Nephron (organoid): ENCODE data around the gene WNT3A.
"Not testable (repeated sequence)": the region's sequence is repeated elsewhere in the genome, so short reads cannot be mapped to it uniquely, and the experiment has no call there.

Source experiments
- H3K27ac Mint-ChIP-seq, 3 experiments: 2 replicates each; pipeline ENCODE4 v1.8.0; 2020; ENCODE audit warnings: mixed read lengths in 3 of 3, mild to moderate bottlenecking in 2 of 3, moderate library complexity in 1 of 3
- H3K27me3 Mint-ChIP-seq: 2 replicates; pipeline ENCODE4 v1.8.0; 2021; ENCODE audit warnings: low read depth, mild to moderate bottlenecking, moderate library complexity, mixed read lengths
- H3K36me3 Mint-ChIP-seq: 2 replicates; pipeline ENCODE4 v1.8.0; 2020; ENCODE audit warnings: low read depth, mixed read lengths
- H3K4me1 Mint-ChIP-seq: 2 replicates; pipeline ENCODE4 v1.8.0; 2020; ENCODE audit warnings: mixed read lengths
- H3K4me3 Mint-ChIP-seq, 3 experiments: 2 replicates each; pipeline ENCODE4 v1.8.0; 2020; ENCODE audit warnings: mild to moderate bottlenecking in 3 of 3, mixed read lengths in 3 of 3, moderate library complexity in 2 of 3
- H3K9me3 Mint-ChIP-seq: 2 replicates; pipeline ENCODE4 v1.8.0; 2020; ENCODE audit warnings: mixed read lengths
- TF ChIP-seq, protein P1 (sequence below), 3 experiments: fragments of 200-600 bp; sonication (generic); IDR thresholded peaks; one replicate each; pipeline ENCODE4 v1.5.0; 2021; ENCODE audit warnings: antibody characterized with exemption in 3 of 3; ENCODE audit not compliant: unreplicated experiment in 3 of 3

WNT3A gene

GRCh38 chr1:228006786-228007048 is at the start of gene WNT3A:
Gene WNT3A, plus strand, starts transcription at chr1:228006998. Its CDS starts 131 bp downstream, at chr1:228007129.
- H3K27ac Mint-ChIP-seq = no peak within 1 kb of the TSS
- H3K4me3 Mint-ChIP-seq = peak within 1 kb of the TSS; percentile 24 to 77 (median 73)
- peaks cover 5% of the 10 kb centered on the region for H3K4me1 Mint-ChIP-seq
- H3K36me3 Mint-ChIP-seq = no peaks in the 10 kb centered on the region
- H3K27me3 Mint-ChIP-seq = peaks cover 93% of the 10 kb centered on the region
- TF ChIP-seq, protein P1, sequence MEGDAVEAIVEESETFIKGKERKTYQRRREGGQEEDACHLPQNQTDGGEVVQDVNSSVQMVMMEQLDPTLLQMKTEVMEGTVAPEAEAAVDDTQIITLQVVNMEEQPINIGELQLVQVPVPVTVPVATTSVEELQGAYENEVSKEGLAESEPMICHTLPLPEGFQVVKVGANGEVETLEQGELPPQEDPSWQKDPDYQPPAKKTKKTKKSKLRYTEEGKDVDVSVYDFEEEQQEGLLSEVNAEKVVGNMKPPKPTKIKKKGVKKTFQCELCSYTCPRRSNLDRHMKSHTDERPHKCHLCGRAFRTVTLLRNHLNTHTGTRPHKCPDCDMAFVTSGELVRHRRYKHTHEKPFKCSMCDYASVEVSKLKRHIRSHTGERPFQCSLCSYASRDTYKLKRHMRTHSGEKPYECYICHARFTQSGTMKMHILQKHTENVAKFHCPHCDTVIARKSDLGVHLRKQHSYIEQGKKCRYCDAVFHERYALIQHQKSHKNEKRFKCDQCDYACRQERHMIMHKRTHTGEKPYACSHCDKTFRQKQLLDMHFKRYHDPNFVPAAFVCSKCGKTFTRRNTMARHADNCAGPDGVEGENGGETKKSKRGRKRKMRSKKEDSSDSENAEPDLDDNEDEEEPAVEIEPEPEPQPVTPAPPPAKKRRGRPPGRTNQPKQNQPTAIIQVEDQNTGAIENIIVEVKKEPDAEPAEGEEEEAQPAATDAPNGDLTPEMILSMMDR (IDR thresholded peaks at IDR 0.05; ENCODE audit: unreplicated experiment in 3 of 3) = no peak
- H3K9me3 Mint-ChIP-seq = no peaks in the 10 kb centered on the region

DNA sequence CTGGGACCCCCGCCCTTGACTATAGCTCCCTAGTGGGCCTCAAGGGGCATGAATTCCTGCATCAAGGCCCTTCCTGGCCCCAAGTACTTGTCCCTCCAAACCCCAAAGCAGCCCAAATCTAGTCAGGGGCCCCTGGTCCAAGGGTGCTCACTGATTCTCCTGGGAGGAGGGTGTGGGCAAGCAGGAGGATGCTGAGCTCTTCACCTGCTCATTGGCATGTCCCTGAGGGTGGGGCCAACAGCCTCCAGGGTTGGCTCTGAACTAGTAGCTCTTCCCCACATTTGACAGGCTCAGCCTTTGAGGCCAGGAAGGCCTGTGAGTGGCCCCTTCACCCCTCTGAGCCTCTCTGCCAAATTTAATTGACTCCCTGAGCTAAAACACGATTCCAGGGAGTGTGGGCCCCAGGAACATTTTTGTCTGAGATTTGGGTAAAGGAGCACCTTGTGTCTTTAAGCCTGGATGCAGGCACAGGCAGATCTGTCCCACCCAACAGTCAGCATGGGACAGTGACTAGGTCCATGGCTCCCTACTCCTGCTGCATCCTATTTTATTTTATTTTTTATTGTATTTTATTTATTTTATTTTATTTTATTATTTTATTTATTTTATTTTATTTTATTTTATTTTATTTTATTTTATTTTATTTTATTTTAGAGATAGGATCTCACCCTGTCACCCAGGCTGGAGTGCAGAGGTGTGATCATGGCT is 48.0 kb upstream of the WNT3A start:
- H3K27ac Mint-ChIP-seq = no peak overlapping the region

GRCh38 chr1:227959325-227959860 is 47.4 kb upstream of the WNT3A start:
- TF ChIP-seq, protein P1 (IDR thresholded peaks at IDR 0.05; ENCODE audit: unreplicated experiment in 3 of 3) = no peak
- Mint-ChIP-seq H3K4me1 (peaks cover 14% of the 10 kb centered on the region), H3K27ac (no peak overlapping the region), H3K4me3 (no peak overlapping the region), H3K27me3 (peaks cover 7% of the 10 kb centered on the region), H3K9me3 (peaks cover 12% of the 10 kb centered on the region), H3K36me3 (no peaks in the 10 kb centered on the region)

More for the DNA sequence above, 48.0 kb upstream of the WNT3A start:
- Mint-ChIP-seq H3K36me3 (no peaks in the 10 kb centered on the region), H3K4me3 (no peak overlapping the region), H3K27me3 (peaks cover 7% of the 10 kb centered on the region), H3K9me3 (peaks cover 12% of the 10 kb centered on the region), H3K4me1 (peaks cover 15% of the 10 kb centered on the region)
- TF ChIP-seq, protein P1 (IDR thresholded peaks at IDR 0.05; ENCODE audit: unreplicated experiment in 3 of 3) = no peak

- no peak overlapping the region for H3K27ac Mint-ChIP-seq
- no peak overlapping the region for H3K4me3 Mint-ChIP-seq
- peaks cover 7% of the 10 kb centered on the region for H3K27me3 Mint-ChIP-seq
- H3K4me1 Mint-ChIP-seq = peaks cover 14% of the 10 kb centered on the region
- TF ChIP-seq, protein P1 (IDR thresholded peaks at IDR 0.05; ENCODE audit: unreplicated experiment in 3 of 3) = no peak
- H3K9me3 Mint-ChIP-seq = peaks cover 3% of the 10 kb centered on the region
- no peaks in the 10 kb centered on the region for H3K36me3 Mint-ChIP-seq
Observed at GRCh38 chr1:227961651-227962466, 44.9 kb upstream of the WNT3A start.

GRCh38 chr1:227966733-227967132 is 40.1 kb upstream of the WNT3A start:
- not testable (repeated sequence) for H3K4me1 Mint-ChIP-seq, H3K27me3 Mint-ChIP-seq, H3K27ac Mint-ChIP-seq, H3K9me3 Mint-ChIP-seq, H3K4me3 Mint-ChIP-seq, H3K36me3 Mint-ChIP-seq

GRCh38 chr1:227967815-227968214 is 39.0 kb upstream of the WNT3A start:
- H3K27ac Mint-ChIP-seq, H3K9me3 Mint-ChIP-seq, H3K4me3 Mint-ChIP-seq, H3K27me3 Mint-ChIP-seq, H3K4me1 Mint-ChIP-seq, H3K36me3 Mint-ChIP-seq: not testable (repeated sequence)

- not testable (repeated sequence) for H3K27me3 Mint-ChIP-seq, H3K27ac Mint-ChIP-seq, H3K9me3 Mint-ChIP-seq, H3K4me3 Mint-ChIP-seq, H3K36me3 Mint-ChIP-seq, H3K4me1 Mint-ChIP-seq
Observed at GRCh38 chr1:227970076-227970995, 36.5 kb upstream of the WNT3A start.

DNA sequence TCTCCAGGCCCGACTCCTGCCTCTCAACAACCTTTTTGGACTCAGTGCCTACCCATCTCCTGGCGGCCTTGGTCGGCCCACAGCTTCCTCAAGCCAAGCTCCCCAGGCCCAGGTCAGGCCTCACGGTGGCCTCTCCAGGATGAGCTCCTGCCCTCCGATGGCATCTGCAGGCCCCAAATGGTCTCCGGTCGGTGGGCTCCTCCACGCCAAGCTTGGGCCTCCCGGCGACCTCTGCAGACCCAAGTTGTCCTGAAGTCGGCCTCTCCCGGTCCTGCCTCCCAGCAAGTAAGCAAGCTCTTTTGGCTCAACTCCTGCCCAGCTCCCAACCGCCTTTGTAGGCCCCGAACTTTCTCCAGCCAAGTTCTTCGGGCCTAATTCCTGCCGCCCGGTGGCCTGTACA is 35.6 kb upstream of the WNT3A start:
- not testable (repeated sequence) for H3K4me3 Mint-ChIP-seq, H3K4me1 Mint-ChIP-seq, H3K9me3 Mint-ChIP-seq, H3K36me3 Mint-ChIP-seq, H3K27me3 Mint-ChIP-seq, H3K27ac Mint-ChIP-seq

DNA sequence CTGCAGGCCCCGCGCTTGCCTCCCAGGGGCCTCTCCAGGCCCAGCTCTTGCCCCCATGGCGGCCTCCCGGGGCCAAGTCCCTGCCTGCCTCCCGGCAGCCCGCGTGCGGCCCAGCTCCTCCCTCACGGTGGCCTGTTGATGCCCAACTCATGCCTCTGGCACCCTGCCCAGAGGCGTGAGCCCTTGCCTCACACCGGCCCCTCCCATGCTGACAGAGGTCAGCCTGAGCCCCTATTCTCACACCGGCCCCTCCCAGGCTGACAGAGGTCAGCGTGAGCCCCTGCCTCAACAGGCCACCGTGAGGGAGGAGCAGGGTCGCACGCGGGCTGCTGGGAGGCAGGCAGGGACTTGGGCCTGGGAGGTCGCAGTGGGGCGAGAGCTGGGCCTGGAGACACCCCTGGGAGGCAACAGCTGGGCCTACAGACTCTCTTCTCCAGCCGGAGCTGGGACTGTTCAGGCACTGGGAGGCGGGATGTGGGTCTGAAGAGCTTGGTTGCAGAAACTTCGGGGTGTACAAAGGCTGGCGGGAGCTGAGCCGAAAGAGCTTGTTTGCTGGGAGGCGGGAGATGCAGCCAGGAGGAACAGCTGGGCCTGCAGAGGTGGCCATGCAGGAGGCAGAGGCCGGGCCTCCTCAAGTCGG is 35.0 kb upstream of the WNT3A start:
- H3K4me3 Mint-ChIP-seq, H3K27ac Mint-ChIP-seq, H3K27me3 Mint-ChIP-seq, H3K9me3 Mint-ChIP-seq, H3K36me3 Mint-ChIP-seq, H3K4me1 Mint-ChIP-seq: not testable (repeated sequence)
